GM19351 (cell line): Measurements from ENCODE around the gene BICD1.

Experiments
- ATAC-seq: cut with Tn5 transposase; IDR thresholded peaks from one replicate; pipeline ENCODE4 v1.9.1; 2021; ENCODE audit warnings: mild to moderate bottlenecking, moderate library complexity; ENCODE audit not compliant: unreplicated experiment

Gene BICD1

DNA sequence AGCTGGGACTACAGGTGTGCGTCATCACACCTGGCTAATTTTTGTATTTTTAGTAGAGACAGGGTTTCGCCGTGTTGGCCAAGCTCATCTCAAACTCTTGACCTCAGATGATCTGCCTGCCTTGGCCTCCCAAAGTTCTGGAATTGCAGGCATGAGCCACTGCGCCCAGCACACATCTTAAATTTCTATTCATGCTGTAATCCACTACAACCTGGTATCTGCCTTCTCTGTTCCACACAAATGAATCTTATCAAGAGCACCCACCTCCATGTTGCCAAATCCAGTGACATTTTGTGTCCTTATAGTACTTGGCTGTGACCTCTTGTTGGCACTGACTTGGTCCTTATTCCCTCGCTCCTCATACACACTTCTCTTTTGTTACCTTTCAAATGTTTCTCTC is 5.8 kb upstream of the BICD1 start:
- no peak for ATAC-seq

DNA sequence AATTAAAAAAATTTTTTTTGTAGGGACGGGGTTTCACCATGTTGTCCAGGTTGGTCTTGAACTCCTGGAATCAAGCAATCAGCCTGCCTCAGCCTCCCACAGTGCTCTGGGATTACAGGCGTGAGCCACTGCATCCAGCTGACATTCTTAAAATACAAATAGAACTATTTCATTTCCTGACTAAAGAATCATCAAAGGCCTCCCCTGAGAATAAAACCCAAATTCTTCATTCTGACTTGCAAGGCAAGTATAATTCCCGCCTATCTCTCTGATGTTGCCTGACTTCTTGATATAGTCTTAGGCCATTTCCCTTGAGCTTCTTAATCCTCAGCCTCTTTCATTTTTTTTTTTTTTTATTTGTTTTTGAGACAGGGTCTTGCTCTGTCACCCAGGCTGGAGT is 4.4 kb upstream of the BICD1 start:
- ATAC-seq, result no peak

DNA sequence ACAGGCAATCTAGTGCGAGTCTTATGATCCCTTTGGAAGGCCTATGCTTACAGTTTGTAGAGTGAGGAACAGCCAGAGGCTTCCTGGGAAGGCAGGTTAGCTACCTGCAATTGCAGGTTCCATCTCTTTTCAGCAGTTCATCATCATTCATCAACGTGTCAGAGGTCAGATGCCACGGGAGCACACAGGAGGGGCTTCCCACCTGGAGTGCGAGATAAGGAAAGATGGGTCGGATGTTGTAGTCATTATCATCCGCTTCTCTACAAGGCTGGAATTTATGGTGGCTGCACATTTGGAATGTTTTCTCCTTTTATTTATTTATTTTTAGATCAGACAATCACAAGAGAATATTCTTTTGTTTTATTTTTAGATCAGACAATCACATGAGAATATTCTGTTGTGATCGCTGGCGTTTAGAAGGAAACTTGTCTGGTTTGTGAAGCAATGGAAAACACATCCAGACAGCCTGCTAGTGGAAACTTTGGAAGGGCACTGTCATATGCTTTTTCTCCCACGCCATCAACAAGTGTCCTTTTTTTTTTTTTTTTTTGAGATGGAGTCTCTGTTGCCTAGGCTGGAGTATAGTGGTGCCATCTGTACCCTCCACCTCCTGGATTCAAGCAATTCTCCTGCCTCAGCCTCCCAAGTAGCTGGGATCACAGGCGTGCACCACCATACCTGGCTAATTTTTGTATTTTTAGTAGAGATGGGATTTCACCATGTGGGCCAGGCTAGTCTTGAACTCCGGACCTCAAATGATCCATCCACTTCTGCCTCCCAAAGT is 1.9 kb upstream of the BICD1 start:
- no peak for ATAC-seq

DNA sequence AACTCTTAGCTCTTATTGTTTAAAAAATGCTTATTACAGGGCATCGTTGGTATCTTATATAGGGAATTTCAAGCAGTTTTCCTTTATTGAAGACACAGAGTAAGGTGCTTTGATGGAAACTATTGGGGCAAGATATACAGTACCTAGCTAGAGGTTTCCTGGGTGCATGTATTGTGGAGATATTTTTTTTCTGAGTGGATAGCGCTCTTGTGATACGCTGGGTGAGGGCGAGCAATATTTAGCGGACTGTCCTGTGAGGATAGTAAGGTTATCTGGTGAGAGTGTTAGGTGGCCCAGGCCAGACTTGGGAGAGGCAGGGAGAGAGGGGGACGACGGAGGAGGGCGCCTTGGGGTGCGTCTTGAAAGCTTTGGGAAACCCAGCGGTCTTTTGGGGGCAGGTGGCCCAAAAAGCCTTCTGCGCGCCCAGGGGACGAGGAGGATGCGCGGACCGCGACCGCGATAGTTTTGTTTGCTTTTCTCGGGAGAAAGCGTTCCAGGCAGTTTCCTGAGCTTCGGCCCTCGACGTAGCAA is 596 bp upstream of the BICD1 start:
- peak; percentile 1 for ATAC-seq

DNA sequence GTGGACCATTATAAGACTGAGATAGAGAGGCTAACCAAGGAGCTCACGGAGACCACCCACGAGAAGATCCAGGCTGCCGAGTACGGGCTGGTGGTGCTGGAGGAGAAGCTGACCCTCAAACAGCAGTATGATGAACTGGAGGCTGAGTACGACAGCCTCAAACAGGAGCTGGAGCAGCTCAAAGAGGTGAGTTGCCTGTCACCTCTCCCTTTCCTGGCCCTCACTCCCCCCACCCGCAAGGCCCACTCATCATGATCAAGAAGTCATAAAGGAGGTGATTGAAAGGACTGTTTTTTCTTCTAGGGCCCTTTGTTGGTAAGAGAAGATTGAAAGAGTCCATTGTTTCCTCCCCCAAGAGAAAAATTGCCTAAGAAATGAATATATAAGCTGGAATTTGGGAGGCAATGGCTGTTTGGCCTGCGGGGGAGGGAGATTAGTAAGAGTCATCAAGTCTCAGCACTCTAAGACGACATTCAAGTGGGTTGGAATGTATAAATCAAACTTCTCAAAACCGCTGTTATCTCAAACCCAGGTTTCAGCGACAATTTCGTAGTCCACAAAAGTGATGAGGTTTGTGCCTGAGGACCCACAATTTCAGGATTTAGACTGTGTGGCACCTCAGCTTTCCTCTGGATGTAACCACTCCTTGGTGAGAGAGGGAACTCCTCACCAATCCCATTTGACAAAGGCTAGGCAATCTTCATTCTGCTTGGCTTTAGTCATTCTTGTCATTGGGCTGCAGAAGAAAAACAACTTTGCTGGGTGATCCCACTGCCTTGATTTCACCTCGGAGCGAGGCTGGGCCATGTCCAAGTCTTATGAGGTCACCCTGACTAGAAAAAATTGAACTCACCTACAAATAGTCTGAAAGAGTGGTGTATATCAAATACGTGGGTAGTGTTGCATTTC is 966 bp downstream of the BICD1 start:
- peak; percentile 11 for ATAC-seq

DNA sequence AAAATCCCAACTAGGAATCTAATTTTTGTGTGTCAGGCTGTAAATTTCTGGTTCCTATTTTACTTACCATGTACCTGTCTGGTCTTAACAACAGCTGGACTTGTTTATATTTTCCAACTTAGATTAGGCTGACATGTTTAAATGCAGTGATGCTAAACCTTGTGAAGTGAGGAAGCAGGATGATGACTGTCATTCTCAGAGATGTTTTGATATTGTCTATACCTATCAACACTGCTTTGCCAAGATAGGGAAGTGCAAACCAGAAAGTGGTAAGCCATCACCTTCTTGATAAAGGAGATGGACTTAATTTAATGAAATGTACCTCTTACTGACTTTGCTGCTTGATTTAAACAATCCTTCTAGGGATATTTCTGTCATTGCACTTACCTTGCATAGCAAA is 2.1 kb downstream of the BICD1 start:
- no peak for ATAC-seq

DNA sequence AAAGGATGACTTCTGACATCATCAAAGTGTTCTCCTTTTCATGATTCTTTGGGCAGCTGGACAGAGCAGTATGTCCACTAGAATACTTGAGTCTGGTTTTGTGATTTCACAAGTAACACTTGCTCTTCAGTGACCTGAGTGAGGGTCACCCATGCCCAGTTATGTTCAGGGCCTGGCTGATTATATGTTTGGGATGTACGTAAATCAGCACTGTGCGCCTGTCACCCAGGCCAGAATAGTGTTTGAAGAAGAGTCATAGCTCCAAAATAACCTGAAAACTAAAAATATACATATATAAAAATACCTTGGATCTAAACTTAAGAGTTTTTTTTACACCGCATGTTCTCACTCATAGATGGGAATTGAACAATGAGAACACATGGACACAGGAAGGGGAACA is 3.8 kb downstream of the BICD1 start:
- no peak for ATAC-seq

DNA sequence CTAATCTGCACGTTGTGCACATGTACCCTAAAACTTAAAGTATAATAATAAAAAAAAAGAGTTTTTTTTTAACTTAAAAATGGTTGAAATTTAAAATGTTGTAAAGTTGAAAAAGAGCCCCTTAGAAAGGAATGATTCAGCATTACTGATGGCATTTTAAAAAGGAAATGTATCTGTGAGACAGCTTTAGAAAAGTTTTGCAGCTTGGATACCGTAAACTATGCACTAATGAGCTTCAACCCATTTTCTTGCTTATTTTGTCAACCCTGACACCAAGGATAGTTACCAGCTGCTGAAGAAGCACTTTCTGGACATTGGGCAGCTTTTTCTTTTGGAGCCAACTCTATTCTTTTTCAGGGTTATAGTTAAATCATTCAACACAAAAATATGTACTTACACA is 4.3 kb downstream of the BICD1 start:
- ATAC-seq, result no peak

DNA sequence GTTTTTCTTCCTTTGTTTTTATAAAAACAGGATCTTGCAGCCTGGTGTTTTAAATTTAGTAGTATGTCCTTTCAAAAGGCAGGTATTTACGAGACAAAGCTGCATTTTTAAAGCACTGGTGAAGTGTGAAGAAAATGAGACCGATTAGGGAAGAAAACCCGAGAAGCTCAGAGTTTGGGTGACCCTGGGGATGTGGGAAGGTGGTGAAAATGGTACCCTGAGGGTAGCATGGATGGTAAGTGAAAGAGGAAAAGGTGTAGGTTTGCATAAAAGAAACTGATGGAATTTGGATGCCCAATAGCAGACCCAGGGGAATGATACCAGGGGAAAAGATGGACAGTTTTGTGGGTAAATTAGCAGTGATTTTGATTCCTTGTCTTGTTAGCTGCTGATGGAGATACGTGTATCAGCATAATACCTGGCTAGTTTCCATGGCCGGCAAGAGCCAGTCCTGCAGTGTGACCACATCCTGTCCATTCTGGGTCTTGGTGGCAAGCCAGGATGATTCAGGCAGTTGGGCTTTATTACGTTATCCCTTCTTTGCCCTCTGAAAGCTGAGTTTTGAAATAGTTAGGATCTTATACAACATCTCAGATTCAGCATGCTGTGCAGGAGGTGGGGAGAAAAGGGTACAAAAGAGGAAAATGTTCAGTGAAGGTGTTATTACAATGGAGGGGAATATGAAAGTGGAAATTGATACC is 8.9 kb downstream of the BICD1 start:
- peak; percentile 47 for ATAC-seq

DNA sequence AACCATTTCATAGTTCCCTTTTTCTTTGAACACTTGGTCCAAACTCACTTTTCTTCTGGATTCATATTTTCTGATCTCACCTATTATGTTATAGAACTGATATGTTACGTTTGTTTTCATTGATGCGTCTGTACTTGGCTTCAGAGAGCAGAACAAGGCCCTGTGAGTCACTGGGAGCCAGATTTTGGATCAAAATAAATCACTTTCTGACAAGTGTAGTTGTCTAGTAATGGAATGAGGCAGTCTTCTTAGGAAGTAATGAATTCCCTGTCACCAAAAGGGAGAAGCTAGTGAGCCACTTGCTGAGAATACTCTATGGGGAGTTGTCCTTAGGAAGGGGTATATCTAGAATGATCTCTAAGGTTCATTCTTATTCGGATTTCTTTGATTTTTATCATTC is 10.2 kb downstream of the BICD1 start:
- no peak for ATAC-seq

DNA sequence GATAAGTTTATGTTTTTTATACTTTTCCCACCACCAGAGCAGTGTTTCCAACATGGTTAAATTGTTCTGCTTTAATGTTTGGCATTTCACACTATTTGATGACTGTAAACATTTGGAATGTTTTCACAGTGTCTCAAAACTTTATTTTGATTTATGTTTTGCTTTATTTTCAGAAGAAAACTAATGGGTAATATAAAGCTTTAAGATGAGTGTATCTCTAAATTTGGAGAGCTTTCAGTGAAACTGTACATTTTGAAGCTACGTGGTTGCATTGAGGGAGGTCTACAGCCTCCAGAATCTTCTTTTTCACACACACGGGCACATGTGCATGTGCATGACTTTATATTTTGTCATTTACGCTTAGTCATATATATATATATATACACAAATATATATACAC is 10.7 kb downstream of the BICD1 start:
- ATAC-seq, result no peak

DNA sequence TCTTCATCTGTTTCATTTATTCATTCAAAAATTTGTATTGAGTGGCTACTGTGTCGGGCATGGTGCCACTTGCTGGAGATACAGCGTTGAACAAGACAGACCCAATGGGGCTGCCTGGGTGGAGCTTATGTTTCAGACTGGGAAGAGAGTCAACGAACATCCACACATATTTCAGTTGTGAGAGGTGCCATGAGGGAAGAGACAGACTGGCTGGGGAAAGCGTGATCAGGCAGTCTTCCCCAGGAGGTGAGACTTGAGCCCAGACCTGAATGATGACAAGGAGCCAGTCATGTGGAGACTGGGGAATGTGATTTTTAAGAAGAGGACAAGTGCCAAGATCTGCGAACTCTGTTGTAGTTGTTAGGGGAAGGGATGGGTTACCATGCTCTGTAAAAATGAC is 12.2 kb downstream of the BICD1 start:
- ATAC-seq, result no peak

DNA sequence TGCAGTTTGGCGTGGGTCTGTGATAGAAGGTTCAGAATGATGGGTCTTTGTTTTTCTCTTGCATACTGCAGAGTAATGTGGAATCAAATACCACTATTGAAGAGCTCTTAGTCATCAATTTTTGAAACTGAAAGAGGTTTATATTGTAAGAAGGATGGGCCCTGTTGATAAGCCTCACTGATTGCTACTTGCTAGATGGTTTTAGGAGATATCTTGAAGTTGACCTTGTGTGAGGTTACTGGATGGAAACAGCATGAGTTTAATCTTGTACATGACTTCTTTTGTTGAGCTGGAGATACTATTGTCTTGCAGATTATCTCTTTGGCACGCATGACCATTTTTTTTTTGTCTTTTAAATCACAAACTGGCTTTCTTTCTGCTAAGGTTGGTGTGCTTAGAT is 13.8 kb downstream of the BICD1 start:
- peak; percentile 91 for ATAC-seq

DNA sequence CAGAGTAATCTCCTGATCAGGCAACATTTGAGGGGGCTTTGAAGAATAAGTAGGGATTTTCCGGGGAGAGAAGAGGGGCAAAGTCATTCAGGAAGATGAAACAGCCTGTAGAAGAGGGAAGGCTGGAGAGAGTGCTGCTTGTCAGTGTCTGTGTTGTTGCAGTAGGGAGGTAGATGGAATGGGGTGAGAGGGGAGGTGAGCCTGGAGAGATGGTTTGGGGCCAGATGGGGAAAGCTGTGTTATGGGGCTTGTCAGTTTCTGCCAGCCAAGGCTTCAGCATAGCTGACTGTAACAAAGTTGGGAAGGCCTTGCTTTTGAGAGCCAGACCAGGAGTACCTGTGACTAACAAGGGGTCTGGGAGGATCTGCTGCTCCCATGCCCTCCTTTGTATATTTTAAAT is 18.0 kb downstream of the BICD1 start:
- no peak for ATAC-seq

DNA sequence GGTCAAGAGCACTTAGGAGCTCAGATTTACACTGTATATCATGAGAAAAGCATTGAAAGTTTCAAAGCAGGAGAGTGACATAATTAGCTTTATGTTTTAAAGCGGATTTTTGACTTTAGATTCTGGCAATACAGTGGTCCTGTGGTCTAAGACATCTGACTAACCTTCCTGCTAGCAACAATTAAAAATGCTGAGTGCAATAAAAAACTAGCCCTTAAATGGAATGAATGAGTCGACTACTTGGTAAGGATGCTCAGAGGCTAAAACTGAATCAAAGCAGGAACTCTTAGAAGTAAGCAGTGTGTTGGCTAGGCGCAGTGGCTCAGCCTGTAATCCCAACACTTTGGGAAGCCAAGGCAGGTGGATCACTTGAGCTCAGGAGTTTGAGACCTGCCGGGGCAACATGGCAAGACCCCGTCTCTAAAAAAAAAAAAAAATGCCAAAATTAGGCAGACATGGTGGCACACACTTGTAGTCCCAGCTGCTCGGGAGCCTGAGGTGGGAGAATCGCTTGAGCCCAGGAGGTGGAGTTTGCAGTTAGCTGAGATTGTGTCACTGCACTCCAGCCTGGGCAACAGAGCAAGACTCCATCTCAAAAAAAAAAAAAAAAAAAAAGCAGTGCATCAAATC is 18.9 kb downstream of the BICD1 start:
- ATAC-seq, result no peak

DNA sequence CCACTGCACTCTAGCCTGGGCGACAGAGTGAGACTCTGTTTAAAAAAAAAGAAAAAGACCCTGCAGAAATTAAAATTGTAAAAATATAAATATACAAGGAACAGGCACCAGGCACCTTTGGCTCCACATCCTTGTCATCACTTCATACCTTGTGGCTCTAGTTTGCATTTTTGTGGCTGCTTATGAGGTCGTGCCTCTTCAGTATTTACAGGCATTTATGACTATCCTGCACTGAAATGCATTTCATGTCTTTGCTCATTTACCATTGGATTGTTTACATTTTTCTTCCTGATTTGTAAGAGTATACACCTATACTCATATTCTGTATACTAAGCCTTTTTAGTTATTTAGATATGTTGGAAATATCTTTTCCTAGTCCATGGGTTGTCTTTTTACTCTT is 20.1 kb downstream of the BICD1 start:
- ATAC-seq, result no peak

DNA sequence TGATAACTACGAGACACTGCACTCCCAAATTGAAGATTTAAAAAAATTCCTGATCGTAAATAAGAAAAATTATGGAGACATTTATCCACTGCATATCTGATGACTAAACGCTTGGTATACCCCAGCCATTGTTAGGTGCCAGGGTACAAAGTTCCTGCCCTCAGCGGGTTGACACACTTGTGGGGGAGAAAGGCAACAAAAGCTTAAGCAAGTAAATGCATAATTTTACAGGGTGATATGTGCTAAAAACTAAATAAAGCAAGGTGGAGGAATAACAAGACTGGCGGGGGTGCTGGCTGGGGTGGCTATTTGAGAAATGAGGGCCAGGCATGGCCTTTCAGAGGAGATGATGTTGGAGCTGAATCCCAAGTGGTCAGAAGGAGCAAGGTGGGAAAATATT is 25.0 kb downstream of the BICD1 start:
- ATAC-seq, result no peak

DNA sequence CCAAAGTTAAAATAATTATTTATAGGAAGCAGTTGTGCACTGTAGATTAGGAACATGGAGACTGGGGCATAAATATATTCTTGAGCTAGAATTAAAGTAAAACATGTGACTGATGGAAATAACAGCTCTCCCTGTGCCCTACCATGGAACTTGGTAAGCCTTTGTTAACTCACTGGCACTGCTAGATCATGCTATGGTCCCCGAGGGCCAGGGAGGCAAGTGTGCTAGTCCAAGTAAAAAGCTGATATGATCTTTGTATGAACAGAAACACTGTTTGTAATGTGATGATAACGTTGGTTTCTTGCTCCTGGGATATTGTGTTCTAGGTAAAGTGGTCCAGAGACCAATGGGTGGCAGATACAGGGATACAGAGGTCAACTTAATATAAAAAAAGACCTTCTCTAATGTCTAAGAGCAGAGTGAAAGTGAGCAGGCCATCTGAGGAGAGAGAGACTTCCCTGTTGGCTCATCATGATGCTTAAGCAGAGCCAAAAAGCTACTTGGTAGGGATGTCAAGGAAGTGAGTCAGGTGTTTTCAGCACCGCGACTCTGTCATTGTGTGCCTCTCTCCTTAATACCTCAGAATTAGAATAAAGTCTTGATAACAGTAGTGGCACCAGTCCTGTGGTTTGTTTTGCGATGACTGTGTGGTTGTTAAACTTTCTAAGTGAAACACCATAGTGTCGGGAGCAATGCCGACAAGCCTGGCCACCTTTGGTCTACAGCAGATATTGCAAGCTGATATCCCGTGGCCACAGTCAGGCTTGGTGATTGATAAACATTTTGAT is 27.6 kb downstream of the BICD1 start:
- peak; percentile 63 for ATAC-seq

DNA sequence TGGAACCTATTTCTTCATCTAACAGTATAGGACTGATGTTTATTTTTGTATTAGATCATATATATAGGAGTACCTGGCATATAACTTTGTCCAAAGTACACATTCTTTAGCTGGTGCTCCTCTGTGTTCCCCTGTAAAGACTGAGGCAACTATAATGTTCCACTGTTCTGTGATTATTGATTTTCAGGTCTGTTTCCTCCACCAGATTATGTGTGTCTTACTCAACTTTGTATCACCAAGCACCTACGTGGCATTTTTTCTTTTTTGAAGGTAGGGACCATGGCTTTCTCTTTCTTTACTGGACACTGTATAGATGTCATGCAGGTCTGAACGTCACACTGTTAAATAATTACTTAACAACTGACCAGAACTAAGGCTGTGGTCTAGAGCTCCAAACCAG is 29.3 kb downstream of the BICD1 start:
- no peak for ATAC-seq

DNA sequence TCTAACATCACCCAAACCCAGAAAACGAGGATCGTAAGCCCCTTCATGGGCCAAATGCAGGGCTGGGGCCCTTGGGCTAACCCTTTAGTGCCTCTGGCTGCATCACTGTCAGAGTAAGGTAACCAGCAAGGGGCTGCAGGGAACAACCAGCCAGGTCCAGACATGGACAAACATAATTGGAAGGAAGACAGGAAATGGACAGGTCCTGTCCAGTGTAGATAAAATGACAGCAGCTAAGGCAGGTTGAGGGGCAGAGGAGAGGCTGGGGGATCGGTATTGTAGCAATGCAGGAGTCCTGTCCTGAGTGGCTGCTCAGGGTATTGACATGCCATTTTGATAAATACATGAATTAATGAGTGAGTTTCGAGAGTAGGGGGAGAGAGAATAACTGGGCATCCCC is 29.8 kb downstream of the BICD1 start:
- ATAC-seq, result no peak
